Panc1 (cell line): ENCODE measurements around the gene PCBD2.

Source experiments
- CTCF ChIP-seq: fragments of 450-650 bp; IDR thresholded peaks from 2 replicates; pipeline ENCODE4 v1.5.1; 2017; ENCODE audit warnings: mild to moderate bottlenecking
- POLR2AphosphoS5 ChIP-seq: IDR thresholded peaks from 2 replicates; pipeline ENCODE4 v1.6.1; 2012; ENCODE audit warnings: mild to moderate bottlenecking, low read depth, low read length, moderate library complexity
- SIN3A ChIP-seq: IDR thresholded peaks from 2 replicates; pipeline ENCODE4 v1.6.1; 2012; ENCODE audit warnings: low read depth, mild to moderate bottlenecking, low read length, moderate library complexity, borderline replicate concordance; ENCODE audit not compliant: insufficient read depth
- TCF7L2 ChIP-seq: IDR thresholded peaks from 2 replicates; pipeline ENCODE4 v1.6.1; 2011; ENCODE audit warnings: mild to moderate bottlenecking, low read depth, low read length, inconsistent platforms

GRCh38 chr5:134917070-134917815, 12.3 kb downstream of the PCBD2 start:
- TF ChIP-seq CTCF (peak; percentile 74), POLR2AphosphoS5 (no peak), TCF7L2 (no peak), SIN3A (no peak)
